ENCODE measurements around the gene PTGDS.
A peak's percentile ranks its signal among the peaks of the same experiment; 100 is the strongest.

The PTGDS gene

DNA sequence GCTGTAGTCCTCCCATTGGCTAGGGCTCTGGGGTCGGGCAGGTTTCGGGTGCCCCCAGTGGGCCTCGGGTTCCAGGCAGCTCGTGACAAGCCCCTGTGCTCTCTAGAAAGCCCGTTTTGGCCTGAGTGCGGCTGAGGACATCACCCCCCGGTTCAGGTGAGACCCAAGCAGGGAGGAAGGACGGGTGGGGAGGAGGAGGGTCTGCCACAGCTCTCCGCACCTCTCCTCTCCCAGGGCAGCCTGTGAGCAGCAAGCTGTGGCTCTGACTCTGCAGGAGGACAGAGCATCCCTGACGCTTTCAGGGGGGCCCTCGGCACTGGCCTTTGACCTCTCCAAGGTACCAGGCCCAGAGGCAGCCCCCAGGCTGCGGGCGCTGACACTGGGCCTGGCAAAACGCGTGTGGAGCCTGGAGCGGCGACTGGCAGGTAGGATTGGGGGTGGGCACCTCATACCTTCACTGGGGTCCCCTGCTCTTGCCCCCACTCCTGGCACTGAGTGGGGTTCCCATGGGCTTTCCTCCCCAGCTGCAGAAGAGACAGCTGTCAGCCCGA is 15.6 kb downstream of the PTGDS start:
- Histone ChIP-seq H3K4me1 (ENCODE audit: control insufficient read depth, insufficient read depth, low read length) (peaks cover 5% of the 10 kb centered on the region), H3K27ac (ENCODE audit: extremely low read depth, low read depth, low read length) (peak overlapping the region; percentile 83), H3K9me3 (ENCODE audit: control insufficient read depth, insufficient read depth, low read depth, low read length) (no peaks in the 10 kb centered on the region), H3K36me3 (ENCODE audit: control insufficient read depth in 2 of 2, insufficient read depth in 1 of 2, low read length in 2 of 2) (peaks cover 0 to 18% of the 10 kb centered on the region in 2 experiments; a peak in 1 of 3 replicates), H3K4me3 (ENCODE audit: low read depth, low read length) (peak overlapping the region; percentile 72)
- ChIA-PET CTCF (interaction anchor here (0.7 to 2.9 kb wide), 9 partner anchors 12 to 206 kb away, joined by 3 to 28 read pairs (median 4); no protein-coding TSS in a partner anchor), POLR2A (interaction anchor here (0.6 to 2.8 kb wide), 22 partner anchors 9 to 464 kb away, joined by 3 to 25 read pairs (median 5); partner anchors contain the start of genes EDF1, FBXW5, MAN1B1 and PTGDS)
- TF ChIP-seq ZNF521 (tag by site-specific recombination; IDR thresholded peaks at IDR 0.05) (no peak), BCL11A (tag by site-specific recombination; IDR thresholded peaks at IDR 0.05; ENCODE audit: low read depth) (0 out of 2 replicates have a peak, but pooled peaks have one; percentile 1), ZNF76 (tag by site-specific recombination; IDR thresholded peaks at IDR 0.05; ENCODE audit: borderline replicate concordance, low read depth) (peak; percentile 3; the same call in 1 of the 2 replicates), WT1 (tag by site-specific recombination; IDR thresholded peaks at IDR 0.05) (0 out of 2 replicates have a peak, but pooled peaks have one; percentile 6), GLIS1 (tag by site-specific recombination; IDR thresholded peaks at IDR 0.05) (peak; percentile 9), SP2 (tag by site-specific recombination; IDR thresholded peaks at IDR 0.05) (peak; percentile 6; the same call in 1 of the 2 replicates), ZNF600 (tag by site-specific recombination; IDR thresholded peaks at IDR 0.05) (peak; percentile 72; the same call in 1 of the 2 replicates), ZNF707 (tag by site-specific recombination; IDR thresholded peaks at IDR 0.05) (0 out of 2 replicates have a peak, but pooled peaks have one; percentile 28), GLIS2 (tag by site-specific recombination; IDR thresholded peaks at IDR 0.05) (peak; percentile 53), KLF7 (tag by site-specific recombination; IDR thresholded peaks at IDR 0.05; ENCODE audit: borderline replicate concordance) (0 out of 2 replicates have a peak, but pooled peaks have one; percentile 3), ZNF335 (tag by site-specific recombination; conservative IDR thresholded peaks at IDR 0.05) (peak; percentile 51), ZNF391 (tag by site-specific recombination; IDR thresholded peaks at IDR 0.05; ENCODE audit: borderline replicate concordance, low read depth) (no peak), KLF1 (tag by site-specific recombination; IDR thresholded peaks at IDR 0.05) (peak; percentile 6), ZNF184 (tag by site-specific recombination; IDR thresholded peaks at IDR 0.05) (no peak), ZNF112 (tag by site-specific recombination; IDR thresholded peaks at IDR 0.05) (no peak), REST (tag by site-specific recombination; IDR thresholded peaks at IDR 0.05) (peak; percentile 85), ZNF791 (tag by site-specific recombination; IDR thresholded peaks at IDR 0.05) (no peak), ZBTB10 (tag by site-specific recombination; IDR thresholded peaks at IDR 0.05) (0 out of 2 replicates have a peak, but pooled peaks have one; percentile 5), SCRT1 (tag by site-specific recombination; IDR thresholded peaks at IDR 0.05; ENCODE audit: borderline replicate concordance) (no peak), ZNF324 (tag by site-specific recombination; IDR thresholded peaks at IDR 0.05) (0 out of 2 replicates have a peak, but pooled peaks have one; percentile 5), ZNF202 (tag by site-specific recombination; IDR thresholded peaks at IDR 0.05; ENCODE audit: borderline replicate concordance) (no peak)
- TF ChIP-seq, protein P1, sequence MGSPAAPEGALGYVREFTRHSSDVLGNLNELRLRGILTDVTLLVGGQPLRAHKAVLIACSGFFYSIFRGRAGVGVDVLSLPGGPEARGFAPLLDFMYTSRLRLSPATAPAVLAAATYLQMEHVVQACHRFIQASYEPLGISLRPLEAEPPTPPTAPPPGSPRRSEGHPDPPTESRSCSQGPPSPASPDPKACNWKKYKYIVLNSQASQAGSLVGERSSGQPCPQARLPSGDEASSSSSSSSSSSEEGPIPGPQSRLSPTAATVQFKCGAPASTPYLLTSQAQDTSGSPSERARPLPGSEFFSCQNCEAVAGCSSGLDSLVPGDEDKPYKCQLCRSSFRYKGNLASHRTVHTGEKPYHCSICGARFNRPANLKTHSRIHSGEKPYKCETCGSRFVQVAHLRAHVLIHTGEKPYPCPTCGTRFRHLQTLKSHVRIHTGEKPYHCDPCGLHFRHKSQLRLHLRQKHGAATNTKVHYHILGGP (tag by site-specific recombination; IDR thresholded peaks at IDR 0.05) = no peak
- TF ChIP-seq, protein P2, sequence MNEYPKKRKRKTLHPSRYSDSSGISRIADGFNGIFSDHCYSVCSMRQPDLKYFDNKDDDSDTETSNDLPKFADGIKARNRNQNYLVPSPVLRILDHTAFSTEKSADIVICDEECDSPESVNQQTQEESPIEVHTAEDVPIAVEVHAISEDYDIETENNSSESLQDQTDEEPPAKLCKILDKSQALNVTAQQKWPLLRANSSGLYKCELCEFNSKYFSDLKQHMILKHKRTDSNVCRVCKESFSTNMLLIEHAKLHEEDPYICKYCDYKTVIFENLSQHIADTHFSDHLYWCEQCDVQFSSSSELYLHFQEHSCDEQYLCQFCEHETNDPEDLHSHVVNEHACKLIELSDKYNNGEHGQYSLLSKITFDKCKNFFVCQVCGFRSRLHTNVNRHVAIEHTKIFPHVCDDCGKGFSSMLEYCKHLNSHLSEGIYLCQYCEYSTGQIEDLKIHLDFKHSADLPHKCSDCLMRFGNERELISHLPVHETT (tag by site-specific recombination; IDR thresholded peaks at IDR 0.05) = no peak
- TF ChIP-seq, protein P3, sequence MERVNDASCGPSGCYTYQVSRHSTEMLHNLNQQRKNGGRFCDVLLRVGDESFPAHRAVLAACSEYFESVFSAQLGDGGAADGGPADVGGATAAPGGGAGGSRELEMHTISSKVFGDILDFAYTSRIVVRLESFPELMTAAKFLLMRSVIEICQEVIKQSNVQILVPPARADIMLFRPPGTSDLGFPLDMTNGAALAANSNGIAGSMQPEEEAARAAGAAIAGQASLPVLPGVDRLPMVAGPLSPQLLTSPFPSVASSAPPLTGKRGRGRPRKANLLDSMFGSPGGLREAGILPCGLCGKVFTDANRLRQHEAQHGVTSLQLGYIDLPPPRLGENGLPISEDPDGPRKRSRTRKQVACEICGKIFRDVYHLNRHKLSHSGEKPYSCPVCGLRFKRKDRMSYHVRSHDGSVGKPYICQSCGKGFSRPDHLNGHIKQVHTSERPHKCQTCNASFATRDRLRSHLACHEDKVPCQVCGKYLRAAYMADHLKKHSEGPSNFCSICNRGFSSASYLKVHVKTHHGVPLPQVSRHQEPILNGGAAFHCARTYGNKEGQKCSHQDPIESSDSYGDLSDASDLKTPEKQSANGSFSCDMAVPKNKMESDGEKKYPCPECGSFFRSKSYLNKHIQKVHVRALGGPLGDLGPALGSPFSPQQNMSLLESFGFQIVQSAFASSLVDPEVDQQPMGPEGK (tag by site-specific recombination; IDR thresholded peaks at IDR 0.05) = peak; percentile 57; the same call in 1 of the 2 replicates

Measured in HEK293 (cell line).